ENCODE measurements around the gene ALDH1A3. TPM values are rescaled to one million over a fixed set of nuclear protein-coding genes. Genes with fewer than 3 reads are reported as not detected.

ALDH1A3 gene
- total and polyA plus RNA-seq, 5 donors = 8.3 to 10.3 (median 8.9) TPM

GRCh38 chr15:100859970-100860828, 19.4 kb upstream of the ALDH1A3 start:
- Histone ChIP-seq H3K4me1 (ENCODE audit: control insufficient read depth, insufficient read depth, low read length) (no peaks in the 10 kb centered on the region), H3K4me3 (ENCODE audit: low read length) (no peak overlapping the region), H3K27ac (ENCODE audit: low read length) (no peak overlapping the region), H3K27me3 (ENCODE audit: control insufficient read depth, insufficient read depth) (no peaks in the 10 kb centered on the region), H3K9me3 (ENCODE audit: control insufficient read depth, low read length) (peaks cover 3% of the 10 kb centered on the region)
- DNase-seq = no peak
- intact Hi-C loops (cut with DNase I) = no loop called here
- 94% methylated on average over 11 of the region's 11 CpGs for WGBS
- no peak for ATAC-seq

GRCh38 chr15:100860829-100861510, 18.7 kb upstream of the ALDH1A3 start:
- intact Hi-C loops (cut with DNase I) = no loop called here
- H3K4me1 ChIP-seq (ENCODE audit: control insufficient read depth, insufficient read depth, low read length) = no peaks in the 10 kb centered on the region
- no peaks in the 10 kb centered on the region for H3K27me3 ChIP-seq (ENCODE audit: control insufficient read depth, insufficient read depth)
- DNase-seq (no peak), ATAC-seq (no peak)
- no peak overlapping the region for H3K4me3 ChIP-seq (ENCODE audit: low read length)
- WGBS = 70% methylated on average over 14 of the region's 14 CpGs
- no peak overlapping the region for H3K27ac ChIP-seq (ENCODE audit: low read length)
- H3K9me3 ChIP-seq (ENCODE audit: control insufficient read depth, low read length) = peaks cover 3% of the 10 kb centered on the region

GRCh38 chr15:100861511-100861991, 18.1 kb upstream of the ALDH1A3 start:
- intact Hi-C loops (cut with DNase I) = no loop called here
- peaks cover 3% of the 10 kb centered on the region for H3K9me3 ChIP-seq (ENCODE audit: control insufficient read depth, low read length)
- no peak overlapping the region for H3K27ac ChIP-seq (ENCODE audit: low read length)
- no peaks in the 10 kb centered on the region for H3K4me1 ChIP-seq (ENCODE audit: control insufficient read depth, insufficient read depth, low read length)
- H3K27me3 ChIP-seq (ENCODE audit: control insufficient read depth, insufficient read depth) = no peaks in the 10 kb centered on the region
- DNase-seq (peak; percentile 76 to 82 (median 81)), ATAC-seq (peak; percentile 47 to 70)
- WGBS = 69% methylated on average over 16 of the region's 16 CpGs
- no peak overlapping the region for H3K4me3 ChIP-seq (ENCODE audit: low read length)

GRCh38 chr15:100862162-100862561, 17.5 kb upstream of the ALDH1A3 start:
- no peak overlapping the region for H3K27ac ChIP-seq (ENCODE audit: low read length)
- no peaks in the 10 kb centered on the region for H3K4me1 ChIP-seq (ENCODE audit: control insufficient read depth, insufficient read depth, low read length)
- H3K27me3 ChIP-seq (ENCODE audit: control insufficient read depth, insufficient read depth) = no peaks in the 10 kb centered on the region
- H3K9me3 ChIP-seq (ENCODE audit: control insufficient read depth, low read length) = peaks cover 3% of the 10 kb centered on the region
- ATAC-seq (no peak), DNase-seq (no peak)
- no peak overlapping the region for H3K4me3 ChIP-seq (ENCODE audit: low read length)
- 92% methylated on average over 6 of the region's 6 CpGs for whole genome bisulfite sequencing
- intact Hi-C loops (cut with DNase I) = no loop called here

GRCh38 chr15:100863075-100863795, 16.4 kb upstream of the ALDH1A3 start:
- H3K27me3 ChIP-seq (ENCODE audit: control insufficient read depth, insufficient read depth) = no peaks in the 10 kb centered on the region
- DNase-seq = no peak
- no peaks in the 10 kb centered on the region for H3K4me1 ChIP-seq (ENCODE audit: control insufficient read depth, insufficient read depth, low read length)
- no peak overlapping the region for H3K4me3 ChIP-seq (ENCODE audit: low read length)
- H3K27ac ChIP-seq (ENCODE audit: low read length) = no peak overlapping the region
- peaks cover 3% of the 10 kb centered on the region for H3K9me3 ChIP-seq (ENCODE audit: control insufficient read depth, low read length)
- intact Hi-C loops (cut with DNase I) = no loop called here
- 67% methylated on average over 7 of the region's 7 CpGs for WGBS
- no peak for ATAC-seq

- 57% methylated on average over 15 of the region's 15 CpGs for WGBS
- H3K4me1 ChIP-seq (ENCODE audit: control insufficient read depth, insufficient read depth, low read length) = no peaks in the 10 kb centered on the region
- peak; percentile 66 to 79 for ATAC-seq
- peaks cover 3% of the 10 kb centered on the region for H3K9me3 ChIP-seq (ENCODE audit: control insufficient read depth, low read length)
- no peaks in the 10 kb centered on the region for H3K27me3 ChIP-seq (ENCODE audit: control insufficient read depth, insufficient read depth)
- peak; percentile 70 to 74 (median 71) for DNase-seq
- H3K4me3 ChIP-seq (ENCODE audit: low read length) = no peak overlapping the region
- H3K27ac ChIP-seq (ENCODE audit: low read length) = no peak overlapping the region
- intact Hi-C loops (cut with DNase I) = no loop called here
These were observed 15.8 kb upstream of the ALDH1A3 start for GRCh38 chr15:100863796-100864267.

GRCh38 chr15:100866386-100867330, 13.0 kb upstream of the ALDH1A3 start:
- no peak overlapping the region for H3K4me3 ChIP-seq (ENCODE audit: low read length)
- intact Hi-C loops (cut with DNase I) = no loop called here
- H3K27me3 ChIP-seq (ENCODE audit: control insufficient read depth, insufficient read depth) = no peaks in the 10 kb centered on the region
- WGBS = 94% methylated on average over 12 of the region's 12 CpGs
- no peaks in the 10 kb centered on the region for H3K4me1 ChIP-seq (ENCODE audit: control insufficient read depth, insufficient read depth, low read length)
- H3K27ac ChIP-seq (ENCODE audit: low read length) = no peak overlapping the region
- ATAC-seq (no peak), DNase-seq (no peak)
- H3K9me3 ChIP-seq (ENCODE audit: control insufficient read depth, low read length) = no peaks in the 10 kb centered on the region

- 78% methylated on average over 3 of the region's 3 CpGs for WGBS
- DNase-seq (no peak), ATAC-seq (no peak)
- Histone ChIP-seq H3K4me1 (ENCODE audit: control insufficient read depth, insufficient read depth, low read length) (no peaks in the 10 kb centered on the region), H3K27me3 (ENCODE audit: control insufficient read depth, insufficient read depth) (no peaks in the 10 kb centered on the region), H3K4me3 (ENCODE audit: low read length) (no peak overlapping the region), H3K9me3 (ENCODE audit: control insufficient read depth, low read length) (no peaks in the 10 kb centered on the region), H3K27ac (ENCODE audit: low read length) (no peak overlapping the region)
- intact Hi-C loops (cut with DNase I) = no loop called here
These were observed 12.2 kb upstream of the ALDH1A3 start for GRCh38 chr15:100867433-100867832.

- H3K4me1 ChIP-seq (ENCODE audit: control insufficient read depth, insufficient read depth, low read length) = no peaks in the 10 kb centered on the region
- 70% methylated on average over 13 of the region's 13 CpGs for WGBS
- H3K4me3 ChIP-seq (ENCODE audit: low read length) = no peak overlapping the region
- DNase-seq (no peak), ATAC-seq (no peak)
- intact Hi-C loops (cut with DNase I) = no loop called here
- no peak overlapping the region for H3K27ac ChIP-seq (ENCODE audit: low read length)
- H3K9me3 ChIP-seq (ENCODE audit: control insufficient read depth, low read length) = no peaks in the 10 kb centered on the region
- H3K27me3 ChIP-seq (ENCODE audit: control insufficient read depth, insufficient read depth) = no peaks in the 10 kb centered on the region
These were observed 10.3 kb upstream of the ALDH1A3 start for GRCh38 chr15:100869151-100869999.

All from right cardiac atrium (tissue), 5 donors.